Smooth muscle cell (in vitro differentiated cells): ENCODE data around the gene INPP5J. TPM values are rescaled to one million over a fixed set of nuclear protein-coding genes. Genes with fewer than 3 reads are reported as not detected.

Experiments
- DNase-seq: peaks from one replicate; lab custom pipeline; 2025; ENCODE audit not compliant: unreplicated experiment; lab: John Stamatoyannopoulos, UW
- H2AFZ ChIP-seq: fragments of 200-600 bp; sonication (generic); 2 replicates; pipeline ENCODE4 v1.6.0; 2016; ENCODE audit warnings: antibody characterized with exemption, low read depth, mild to moderate bottlenecking
- H3F3A ChIP-seq: fragments of 200-600 bp; sonication (generic); 2 replicates; pipeline ENCODE4 v1.6.0; 2017; ENCODE audit warnings: antibody characterized with exemption, low read depth
- H3K27ac ChIP-seq: fragments of 200-600 bp; sonication (generic); 2 replicates; pipeline ENCODE4 v1.5.1; 2016; ENCODE audit warnings: low read depth, mild to moderate bottlenecking
- H3K27me3 ChIP-seq: fragments of 200-600 bp; sonication (generic); 2 replicates; pipeline ENCODE4 v1.6.1; 2016; ENCODE audit warnings: low read depth, mild to moderate bottlenecking
- H3K36me3 ChIP-seq: fragments of 200-600 bp; sonication (generic); 2 replicates; pipeline ENCODE4 v1.5.1; 2016; ENCODE audit warnings: low read depth
- H3K4me1 ChIP-seq: fragments of 200-600 bp; sonication (generic); 2 replicates; pipeline ENCODE4 v1.5.1; 2016; ENCODE audit warnings: low read depth
- H3K4me2 ChIP-seq: fragments of 200-600 bp; sonication (generic); 2 replicates; pipeline ENCODE4 v1.6.0; 2016; ENCODE audit warnings: mild to moderate bottlenecking
- H3K4me3 ChIP-seq: fragments of 200-600 bp; sonication (generic); 2 replicates; pipeline ENCODE4 v1.5.1; 2016; ENCODE audit warnings: mild to moderate bottlenecking
- H3K79me2 ChIP-seq: fragments of 200-600 bp; sonication (generic); 2 replicates; pipeline ENCODE4 v1.6.0; 2016; ENCODE audit warnings: low read depth, mild to moderate bottlenecking
- H3K9ac ChIP-seq: fragments of 200-600 bp; sonication (generic); 2 replicates; pipeline ENCODE4 v1.6.0; 2016; ENCODE audit warnings: low read depth
- H3K9me3 ChIP-seq: fragments of 200-600 bp; sonication (generic); replicated peaks from 2 replicates; pipeline ENCODE4 v1.5.1; 2016; ENCODE audit warnings: low read depth
- H4K20me1 ChIP-seq: fragments of 200-600 bp; sonication (generic); 2 replicates; pipeline ENCODE4 v1.6.0; 2016; ENCODE audit warnings: low read depth
- CTCF ChIP-seq: fragments of 200-600 bp; sonication (generic); IDR thresholded peaks from 2 replicates; pipeline ENCODE4 v1.5.1; 2017; ENCODE audit warnings: borderline replicate concordance, mild to moderate bottlenecking, antibody characterized with exemption; ENCODE audit not compliant: insufficient read depth, poor library complexity, severe bottlenecking
- WGBS: methylation state at CpG from one replicate; pipeline ENCODE4 v1.1.7; 2016; ENCODE audit warnings: low lambda C conversion rate; 5-methylcytosine and 5-hydroxymethylcytosine counted together
- polyA plus RNA-seq: library from polyadenylated mRNA; unstranded; fragments of >200 nt; fragmentation: Nextera tagmentation; extraction: Ambion mirVana; gene quantifications from 2 replicates; pipeline ENCODE4 v1.2.1, GENCODE V29; 2016
- total RNA-seq: library from RNA; depleted of rRNA; stranded (reverse); fragments of >200 nt; gene quantifications from 2 replicates; pipeline ENCODE4 v1.2.3, GENCODE V29; 2014

INPP5J gene
- total and polyA plus RNA-seq, 2 experiments from 2014 or later, result 0.66 to 1.2 TPM

DNA sequence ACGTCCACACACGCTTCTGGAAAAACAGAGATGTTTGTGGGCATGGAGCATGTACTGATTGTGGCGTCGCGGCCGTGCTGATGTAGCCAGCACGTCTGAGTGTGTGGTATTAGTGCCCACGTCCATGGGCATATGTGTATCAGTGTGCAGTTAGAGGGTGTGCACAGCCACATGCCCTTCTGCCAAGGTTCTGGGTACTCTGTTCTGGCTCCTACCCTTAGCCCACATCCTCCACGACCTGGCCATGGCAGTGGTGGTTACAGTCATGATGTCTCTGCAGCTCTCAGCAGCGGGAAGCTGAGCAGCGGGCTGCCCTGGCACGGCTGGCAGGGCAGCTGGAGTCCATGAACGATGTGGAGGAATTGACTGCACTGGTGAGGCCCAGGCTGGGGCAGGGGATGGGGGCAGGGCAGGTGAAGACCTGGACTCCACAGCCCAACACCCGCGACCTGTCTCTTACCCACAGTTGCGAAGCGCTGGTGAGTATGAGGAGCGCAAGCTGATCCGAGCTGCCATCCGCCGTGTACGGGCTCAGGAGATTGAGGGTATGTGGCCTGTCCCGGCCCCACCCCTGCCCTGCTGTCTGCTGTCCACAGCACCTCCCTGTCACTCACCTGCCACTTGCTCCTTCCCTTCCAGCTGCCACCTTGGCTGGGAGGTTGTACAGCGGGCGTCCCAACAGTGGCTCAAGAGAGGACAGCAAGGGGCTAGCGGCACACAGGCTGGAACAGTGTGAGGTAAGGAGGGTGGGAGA is 34.4 kb upstream of the INPP5J start:
- Histone ChIP-seq H3K4me1 (peaks cover 11% of the 10 kb centered on the region), H3K36me3 (peaks cover 5% of the 10 kb centered on the region), H4K20me1 (peaks cover 80% of the 10 kb centered on the region), H3K27me3 (no peaks in the 10 kb centered on the region), H3K27ac (no peak overlapping the region), H3K9me3 (no peaks in the 10 kb centered on the region), H3K4me2 (no peak overlapping the region), H3K9ac (no peak overlapping the region), H3F3A (peaks cover 5% of the 10 kb centered on the region), H2AFZ (no peak overlapping the region), H3K79me2 (peaks cover 14% of the 10 kb centered on the region), H3K4me3 (no peak overlapping the region)
- 97% methylated on average over 26 of the region's 26 CpGs for WGBS
- no peak for DNase-seq
- no peak for TF ChIP-seq CTCF

GRCh38 chr22:31089160-31090100 is 33.3 kb upstream of the INPP5J start:
- Histone ChIP-seq H3K4me2 (no peak overlapping the region), H3K79me2 (peaks cover 7% of the 10 kb centered on the region), H4K20me1 (peaks cover 81% of the 10 kb centered on the region), H3K9me3 (no peaks in the 10 kb centered on the region), H3K27me3 (no peaks in the 10 kb centered on the region), H3K36me3 (peaks cover 5% of the 10 kb centered on the region), H3K4me3 (no peak overlapping the region), H3F3A (no peaks in the 10 kb centered on the region), H3K27ac (no peak overlapping the region), H3K9ac (no peak overlapping the region), H2AFZ (no peak overlapping the region), H3K4me1 (peaks cover under 1% of the 10 kb centered on the region)
- TF ChIP-seq CTCF, result peak; percentile 63
- DNase-seq, result no peak
- 82% methylated on average over 9 of the region's 9 CpGs for WGBS

- Histone ChIP-seq H3K36me3 (peaks cover 5% of the 10 kb centered on the region), H3K4me1 (no peaks in the 10 kb centered on the region)
Measured at GRCh38 chr22:31090217-31091085, 32.3 kb upstream of the INPP5J start.

More at GRCh38 chr22:31090217-31091085, 32.3 kb upstream of the INPP5J start:
- Histone ChIP-seq H4K20me1 (peaks cover 81% of the 10 kb centered on the region), H3K4me3 (no peak overlapping the region), H3K9ac (no peak overlapping the region), H3K27me3 (no peaks in the 10 kb centered on the region), H3F3A (no peaks in the 10 kb centered on the region), H3K79me2 (peaks cover 7% of the 10 kb centered on the region), H2AFZ (no peak overlapping the region), H3K9me3 (no peaks in the 10 kb centered on the region), H3K4me2 (no peak overlapping the region), H3K27ac (no peak overlapping the region)
- 92% methylated on average over 15 of the region's 15 CpGs for WGBS
- no peak for DNase-seq
- no peak for TF ChIP-seq CTCF
